HepG2 (cell line): Measurements from ENCODE around the gene SNX27.

Source experiments
- CHD2 ChIP-seq: IDR thresholded peaks from 2 replicates; pipeline ENCODE4 v1.6.1; 2011; ENCODE audit warnings: low read depth, low read length, improper control_type of control experiment
- JUN ChIP-seq: sonication (generic); formaldehyde crosslinking; IDR thresholded peaks from 2 replicates; pipeline ENCODE4 v1.4.0; 2020; ENCODE audit warnings: mild to moderate bottlenecking, missing genetic modification reagents
- POLR2A ChIP-seq, 2 experiments: IDR thresholded peaks; 2 replicates each; pipeline ENCODE4 v1.6.1; 2011; ENCODE audit warnings: low read depth in 2 of 2, low read length in 2 of 2, mild to moderate bottlenecking in 1 of 2, moderate library complexity in 1 of 2; ENCODE audit not compliant: insufficient read depth in 1 of 2
- ZNF513 ChIP-seq: sonication (generic); formaldehyde crosslinking; conservative IDR thresholded peaks from 2 replicates; pipeline ENCODE4 v1.5.0; 2020; ENCODE audit warnings: missing genetic modification reagents
- TF ChIP-seq, protein P1 (sequence below): sonication (generic); formaldehyde crosslinking; IDR thresholded peaks from 2 replicates; pipeline ENCODE4 v1.8.0; 2022; ENCODE audit warnings: mild to moderate bottlenecking, missing genetic modification reagents

GRCh38 chr1:151577173-151577572, 34.7 kb upstream of the SNX27 start:
- no peak for TF ChIP-seq POLR2A (IDR thresholded peaks at IDR 0.05; ENCODE audit: insufficient read depth in 1 of 2, low read depth in 2 of 2, low read length in 2 of 2)
- no peak for TF ChIP-seq JUN (CRISPR knock-in tag)
- TF ChIP-seq ZNF513 = no peak
- no peak for TF ChIP-seq CHD2
- TF ChIP-seq, protein P1, sequence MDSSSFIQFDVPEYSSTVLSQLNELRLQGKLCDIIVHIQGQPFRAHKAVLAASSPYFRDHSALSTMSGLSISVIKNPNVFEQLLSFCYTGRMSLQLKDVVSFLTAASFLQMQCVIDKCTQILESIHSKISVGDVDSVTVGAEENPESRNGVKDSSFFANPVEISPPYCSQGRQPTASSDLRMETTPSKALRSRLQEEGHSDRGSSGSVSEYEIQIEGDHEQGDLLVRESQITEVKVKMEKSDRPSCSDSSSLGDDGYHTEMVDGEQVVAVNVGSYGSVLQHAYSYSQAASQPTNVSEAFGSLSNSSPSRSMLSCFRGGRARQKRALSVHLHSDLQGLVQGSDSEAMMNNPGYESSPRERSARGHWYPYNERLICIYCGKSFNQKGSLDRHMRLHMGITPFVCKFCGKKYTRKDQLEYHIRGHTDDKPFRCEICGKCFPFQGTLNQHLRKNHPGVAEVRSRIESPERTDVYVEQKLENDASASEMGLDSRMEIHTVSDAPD (CRISPR knock-in tag) = no peak
